Activated naive CD4-positive, alpha-beta T cell treated with anti-CD3 and anti-CD28 coated beads, Interleukin-2, amount 50 U/mL, for 24 hours (primary cell): ENCODE measurements around the gene PAN2.
A peak's percentile ranks its signal among the peaks of the same experiment; 100 is the strongest.
"Not testable (repeated sequence)": the region's sequence is repeated elsewhere in the genome, so short reads cannot be mapped to it uniquely, and the experiment has no call there.

Source experiments
- H3K27ac Mint-ChIP-seq: one replicate; pipeline ENCODE4 v1.8.0; 2021; ENCODE audit warnings: mild to moderate bottlenecking, mixed read lengths
- H3K27me3 Mint-ChIP-seq: one replicate; pipeline ENCODE4 v1.8.0; 2021; ENCODE audit warnings: mixed read lengths
- H3K36me3 Mint-ChIP-seq: one replicate; pipeline ENCODE4 v1.8.0; 2021; ENCODE audit warnings: mixed read lengths
- H3K4me1 Mint-ChIP-seq: one replicate; pipeline ENCODE4 v1.8.0; 2021; ENCODE audit warnings: mixed read lengths
- H3K4me3 Mint-ChIP-seq: one replicate; pipeline ENCODE4 v1.8.0; 2021; ENCODE audit warnings: mild to moderate bottlenecking, mixed read lengths
- H3K9me3 Mint-ChIP-seq: one replicate; pipeline ENCODE4 v1.8.0; 2021; ENCODE audit warnings: mixed read lengths

Gene PAN2

GRCh38 chr12:56358836-56359532, 25.2 kb upstream of the PAN2 start:
- Mint-ChIP-seq H3K27me3 (no peaks in the 10 kb centered on the region), H3K4me3 (peak overlapping the region; percentile 94), H3K36me3 (peaks cover 3% of the 10 kb centered on the region), H3K27ac (peak overlapping the region; percentile 98), H3K9me3 (no peaks in the 10 kb centered on the region), H3K4me1 (peaks cover 37% of the 10 kb centered on the region)

- Mint-ChIP-seq H3K4me1 (peaks cover 6% of the 10 kb centered on the region), H3K27ac (no peak overlapping the region), H3K9me3 (no peaks in the 10 kb centered on the region), H3K36me3 (peaks cover 11% of the 10 kb centered on the region), H3K4me3 (no peak overlapping the region), H3K27me3 (no peaks in the 10 kb centered on the region)
Measured at GRCh38 chr12:56351325-56351724, 17.5 kb upstream of the PAN2 start.

GRCh38 chr12:56350662-56351061, 16.9 kb upstream of the PAN2 start:
- Mint-ChIP-seq H3K36me3 (peaks cover 8% of the 10 kb centered on the region), H3K27ac (peak overlapping the region; percentile 71), H3K4me3 (no peak overlapping the region), H3K9me3 (no peaks in the 10 kb centered on the region), H3K27me3 (no peaks in the 10 kb centered on the region), H3K4me1 (no peaks in the 10 kb centered on the region)

GRCh38 chr12:56348776-56349175, 15.0 kb upstream of the PAN2 start:
- Mint-ChIP-seq H3K36me3 (peaks cover 10% of the 10 kb centered on the region), H3K27me3 (no peaks in the 10 kb centered on the region), H3K4me1 (no peaks in the 10 kb centered on the region), H3K4me3 (no peak overlapping the region), H3K27ac (peak overlapping the region; percentile 17), H3K9me3 (no peaks in the 10 kb centered on the region)

- peaks cover 14% of the 10 kb centered on the region for H3K36me3 Mint-ChIP-seq
- H3K4me3 Mint-ChIP-seq, H3K9me3 Mint-ChIP-seq, H3K4me1 Mint-ChIP-seq, H3K27ac Mint-ChIP-seq, H3K27me3 Mint-ChIP-seq: not testable (repeated sequence)
Measured at GRCh38 chr12:56347255-56347654, 13.5 kb upstream of the PAN2 start.

- Mint-ChIP-seq H3K27me3 (no peaks in the 10 kb centered on the region), H3K36me3 (peaks cover 14% of the 10 kb centered on the region), H3K27ac (no peak overlapping the region), H3K4me3 (no peak overlapping the region), H3K4me1 (peaks cover 1% of the 10 kb centered on the region), H3K9me3 (no peaks in the 10 kb centered on the region)
Measured at GRCh38 chr12:56346675-56347074, 12.9 kb upstream of the PAN2 start.

- not testable (repeated sequence) for H3K27ac Mint-ChIP-seq, H3K27me3 Mint-ChIP-seq, H3K9me3 Mint-ChIP-seq, H3K4me3 Mint-ChIP-seq
- Mint-ChIP-seq H3K36me3 (peaks cover 12% of the 10 kb centered on the region), H3K4me1 (peaks cover 39% of the 10 kb centered on the region)
Measured at GRCh38 chr12:56342290-56342689, 8.5 kb upstream of the PAN2 start.

GRCh38 chr12:56341616-56342015, 7.8 kb upstream of the PAN2 start:
- peaks cover 45% of the 10 kb centered on the region for H3K4me1 Mint-ChIP-seq
- H3K27ac Mint-ChIP-seq = peak overlapping the region; percentile 92
- no peaks in the 10 kb centered on the region for H3K27me3 Mint-ChIP-seq
- no peaks in the 10 kb centered on the region for H3K9me3 Mint-ChIP-seq
- H3K36me3 Mint-ChIP-seq = peaks cover 12% of the 10 kb centered on the region
- no peak overlapping the region for H3K4me3 Mint-ChIP-seq

- peaks cover 49% of the 10 kb centered on the region for H3K4me1 Mint-ChIP-seq
- H3K27me3 Mint-ChIP-seq = no peaks in the 10 kb centered on the region
- peaks cover 12% of the 10 kb centered on the region for H3K36me3 Mint-ChIP-seq
- peak overlapping the region; percentile 100 for H3K27ac Mint-ChIP-seq
- peak overlapping the region; percentile 96 for H3K4me3 Mint-ChIP-seq
- no peaks in the 10 kb centered on the region for H3K9me3 Mint-ChIP-seq
Measured at GRCh38 chr12:56339158-56339422, 5.3 kb upstream of the PAN2 start.

GRCh38 chr12:56338308-56339157, 4.7 kb upstream of the PAN2 start, which contains the start of gene IL23A:
Gene IL23A (plus strand): TSS chr12:56338884. CDS start chr12:56339045, 161 bp downstream.
- Mint-ChIP-seq H3K27me3 (no peaks in the 10 kb centered on the region), H3K9me3 (no peaks in the 10 kb centered on the region), H3K4me1 (peaks cover 49% of the 10 kb centered on the region), H3K36me3 (peaks cover 10% of the 10 kb centered on the region), H3K27ac (peak within 1 kb of the TSS; percentile 100), H3K4me3 (peak within 1 kb of the TSS; percentile 96)

GRCh38 chr12:56337753-56338251, 4.0 kb upstream of the PAN2 start:
- Mint-ChIP-seq H3K4me3 (peak overlapping the region; percentile 62), H3K4me1 (peaks cover 56% of the 10 kb centered on the region), H3K36me3 (peaks cover 6% of the 10 kb centered on the region)

GRCh38 chr12:56336361-56337167, 2.8 kb upstream of the PAN2 start:
- peaks cover 6% of the 10 kb centered on the region for H3K36me3 Mint-ChIP-seq
- H3K27me3 Mint-ChIP-seq = no peaks in the 10 kb centered on the region
- no peak overlapping the region for H3K4me3 Mint-ChIP-seq
- no peaks in the 10 kb centered on the region for H3K9me3 Mint-ChIP-seq
- peaks cover 61% of the 10 kb centered on the region for H3K4me1 Mint-ChIP-seq
- peak overlapping the region; percentile 87 for H3K27ac Mint-ChIP-seq

More at GRCh38 chr12:56337753-56338251, 4.0 kb upstream of the PAN2 start:
- peak overlapping the region; percentile 43 for H3K27ac Mint-ChIP-seq
- H3K9me3 Mint-ChIP-seq = no peaks in the 10 kb centered on the region
- H3K27me3 Mint-ChIP-seq = no peaks in the 10 kb centered on the region

- Mint-ChIP-seq H3K4me3 (peak overlapping the region; percentile 62), H3K27ac (peak overlapping the region; percentile 51), H3K4me1 (peaks cover 58% of the 10 kb centered on the region)
- not testable (repeated sequence) for H3K36me3 Mint-ChIP-seq, H3K27me3 Mint-ChIP-seq, H3K9me3 Mint-ChIP-seq
Measured at GRCh38 chr12:56335527-56335926, 1.7 kb upstream of the PAN2 start.

- Mint-ChIP-seq H3K4me3 (peak overlapping the region; percentile 97), H3K4me1 (peaks cover 49% of the 10 kb centered on the region), H3K27ac (peak overlapping the region; percentile 100), H3K9me3 (no peaks in the 10 kb centered on the region), H3K36me3 (peaks cover 7% of the 10 kb centered on the region), H3K27me3 (no peaks in the 10 kb centered on the region)
Measured at GRCh38 chr12:56334490-56334793, 642 bp upstream of the PAN2 start.

- Mint-ChIP-seq H3K9me3 (no peaks in the 10 kb centered on the region), H3K4me1 (peaks cover 38% of the 10 kb centered on the region), H3K27me3 (no peaks in the 10 kb centered on the region), H3K27ac (peak overlapping the region; percentile 100), H3K36me3 (peaks cover 3% of the 10 kb centered on the region), H3K4me3 (peak overlapping the region; percentile 97)
Measured at GRCh38 chr12:56333197-56333678, 562 bp downstream of the PAN2 start.
